NB4 (cell line): ENCODE data around the gene CD36.
A peak's percentile ranks its signal among the peaks of the same experiment; 100 is the strongest.

ENCODE experiments used
- DNase-seq: peaks from one replicate; pipeline ENCODE4 v3.0.0; 2010; ENCODE audit warnings: low read depth
- H3K4me3 ChIP-seq: one replicate; pipeline ENCODE4 v1.5.1; 2011; ENCODE audit warnings: mild to moderate bottlenecking, low read depth, low read length, moderate library complexity
- MYC ChIP-seq: IDR thresholded peaks from 2 replicates; pipeline ENCODE4 v1.6.1; 2011; ENCODE audit warnings: low read depth, low read length
- POLR2A ChIP-seq: IDR thresholded peaks from 2 replicates; pipeline ENCODE4 v1.6.1; 2011; ENCODE audit warnings: mild to moderate bottlenecking; ENCODE audit not compliant: insufficient read length; ENCODE audit errors: extremely low read depth
- TF ChIP-seq, protein P1 (sequence below): IDR thresholded peaks from one replicate; pipeline ENCODE4 v1.5.1; 2012; ENCODE audit warnings: low read depth, low read length
- TF ChIP-seq, protein P2 (sequence below): IDR thresholded peaks from 2 replicates; pipeline ENCODE4 v1.6.1; 2011; ENCODE audit warnings: low read depth, low read length

Gene CD36

DNA sequence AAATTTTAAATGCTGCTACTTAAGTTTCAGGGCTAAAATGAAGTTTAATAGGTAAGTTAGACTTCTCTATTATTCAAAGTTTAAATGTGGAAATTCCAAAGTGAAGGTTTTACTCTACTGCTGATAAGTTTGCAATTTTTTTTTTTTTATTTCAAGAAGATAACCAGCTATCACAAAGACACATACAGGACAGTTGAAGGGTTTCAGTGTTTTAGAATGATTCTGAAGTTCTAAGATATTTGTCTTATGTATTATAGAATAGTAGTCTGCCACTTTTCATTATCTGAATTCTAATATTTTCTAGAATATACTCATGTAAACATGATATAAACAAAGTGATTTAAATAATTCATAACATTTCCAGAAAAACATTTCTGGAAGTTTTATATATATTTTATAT, 7.0 kb upstream of the CD36 start:
- no peak for DNase-seq
- no peak overlapping the region for H3K4me3 ChIP-seq
- no peak for TF ChIP-seq MYC
- TF ChIP-seq, protein P1, sequence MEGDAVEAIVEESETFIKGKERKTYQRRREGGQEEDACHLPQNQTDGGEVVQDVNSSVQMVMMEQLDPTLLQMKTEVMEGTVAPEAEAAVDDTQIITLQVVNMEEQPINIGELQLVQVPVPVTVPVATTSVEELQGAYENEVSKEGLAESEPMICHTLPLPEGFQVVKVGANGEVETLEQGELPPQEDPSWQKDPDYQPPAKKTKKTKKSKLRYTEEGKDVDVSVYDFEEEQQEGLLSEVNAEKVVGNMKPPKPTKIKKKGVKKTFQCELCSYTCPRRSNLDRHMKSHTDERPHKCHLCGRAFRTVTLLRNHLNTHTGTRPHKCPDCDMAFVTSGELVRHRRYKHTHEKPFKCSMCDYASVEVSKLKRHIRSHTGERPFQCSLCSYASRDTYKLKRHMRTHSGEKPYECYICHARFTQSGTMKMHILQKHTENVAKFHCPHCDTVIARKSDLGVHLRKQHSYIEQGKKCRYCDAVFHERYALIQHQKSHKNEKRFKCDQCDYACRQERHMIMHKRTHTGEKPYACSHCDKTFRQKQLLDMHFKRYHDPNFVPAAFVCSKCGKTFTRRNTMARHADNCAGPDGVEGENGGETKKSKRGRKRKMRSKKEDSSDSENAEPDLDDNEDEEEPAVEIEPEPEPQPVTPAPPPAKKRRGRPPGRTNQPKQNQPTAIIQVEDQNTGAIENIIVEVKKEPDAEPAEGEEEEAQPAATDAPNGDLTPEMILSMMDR: no peak
- TF ChIP-seq POLR2A: no peak
- TF ChIP-seq, protein P2, sequence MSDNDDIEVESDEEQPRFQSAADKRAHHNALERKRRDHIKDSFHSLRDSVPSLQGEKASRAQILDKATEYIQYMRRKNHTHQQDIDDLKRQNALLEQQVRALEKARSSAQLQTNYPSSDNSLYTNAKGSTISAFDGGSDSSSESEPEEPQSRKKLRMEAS: no peak

DNA sequence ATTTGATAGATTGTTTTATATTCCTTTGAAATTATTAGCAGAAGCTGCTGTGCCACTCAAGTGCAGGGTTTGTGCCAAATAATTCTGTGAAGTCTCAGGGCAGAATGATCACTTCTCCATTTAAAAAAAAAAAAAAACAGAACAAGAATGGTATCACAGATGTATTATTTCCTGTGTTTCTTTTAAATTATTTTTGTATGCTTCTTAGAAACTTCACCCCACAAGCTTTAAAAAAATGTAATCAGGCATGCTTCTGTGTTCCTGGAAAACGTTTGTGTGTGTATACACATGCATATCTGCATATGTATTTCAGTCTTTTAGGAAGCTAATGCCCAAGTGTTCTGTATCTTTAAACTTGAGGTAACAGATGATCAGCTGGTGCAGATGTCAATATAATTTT, 6.3 kb upstream of the CD36 start:
- DNase-seq: peak; percentile 24
- TF ChIP-seq, protein P1: no peak
- TF ChIP-seq MYC (no peak), POLR2A (no peak)
- TF ChIP-seq, protein P2: no peak
- no peak overlapping the region for H3K4me3 ChIP-seq

DNA sequence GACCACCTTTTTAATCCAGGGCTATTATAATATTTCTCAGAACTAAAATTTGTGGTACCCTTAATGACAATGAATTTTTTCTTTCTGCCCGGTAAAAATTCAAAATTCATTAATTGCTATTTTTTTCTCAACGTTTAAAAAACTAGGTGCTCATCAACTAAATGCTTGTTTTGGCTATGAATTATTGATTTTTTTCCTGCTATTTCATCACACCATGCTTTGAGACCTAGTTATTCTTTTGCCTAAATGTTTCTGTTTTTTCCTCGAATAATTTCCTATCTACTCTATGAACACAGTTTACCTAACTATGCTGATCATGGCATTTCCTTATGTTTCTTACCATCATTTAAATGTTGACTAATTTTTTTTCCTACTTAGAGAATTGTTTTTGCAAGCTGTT, 5.6 kb upstream of the CD36 start:
- TF ChIP-seq POLR2A: no peak
- no peak for DNase-seq
- no peak overlapping the region for H3K4me3 ChIP-seq

DNA sequence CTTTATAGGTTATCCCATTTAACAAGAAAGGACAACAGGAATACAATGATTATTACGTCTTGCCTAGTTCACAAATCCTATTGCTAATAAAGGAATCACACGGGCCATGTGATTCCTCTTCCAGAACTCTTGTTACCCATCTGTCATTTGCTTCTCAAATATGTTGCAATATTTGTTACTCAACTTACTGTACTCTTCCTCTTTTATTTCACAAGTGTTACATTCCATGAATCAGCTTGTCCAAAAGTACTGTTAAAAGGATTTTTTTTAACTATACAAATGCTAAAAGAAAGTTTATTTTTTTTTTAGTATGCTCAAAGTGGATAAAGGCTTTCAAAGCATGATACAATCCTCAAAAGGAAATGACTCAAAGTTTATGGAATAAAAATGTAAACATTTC, 3.9 kb upstream of the CD36 start:
- H3K4me3 ChIP-seq: no peak overlapping the region
- no peak for TF ChIP-seq MYC
- TF ChIP-seq, protein P2: peak; percentile 90
- DNase-seq: peak; percentile 87

DNA sequence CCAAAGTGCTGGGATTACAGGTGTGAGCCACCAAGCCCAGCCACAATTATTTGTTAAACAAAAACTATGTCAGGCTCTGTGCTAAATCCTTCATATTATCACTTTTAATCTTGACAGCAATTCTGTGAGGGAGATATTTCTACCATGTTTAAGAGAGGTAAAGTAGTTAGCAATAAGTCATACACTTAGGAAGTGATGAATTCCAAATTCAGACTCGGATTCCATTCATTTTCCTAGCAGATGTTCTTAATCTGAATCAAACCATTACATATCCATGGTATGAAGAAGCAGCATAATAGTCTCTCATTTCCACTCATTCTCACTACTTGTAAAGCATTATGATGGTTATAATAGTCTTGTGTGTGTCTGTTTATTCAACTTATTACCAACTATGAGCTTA, 2.9 kb upstream of the CD36 start:
- TF ChIP-seq, protein P1: no peak
- no peak for TF ChIP-seq MYC
- TF ChIP-seq, protein P2: no peak
- no peak for TF ChIP-seq POLR2A
- DNase-seq: no peak
- no peak overlapping the region for H3K4me3 ChIP-seq

DNA sequence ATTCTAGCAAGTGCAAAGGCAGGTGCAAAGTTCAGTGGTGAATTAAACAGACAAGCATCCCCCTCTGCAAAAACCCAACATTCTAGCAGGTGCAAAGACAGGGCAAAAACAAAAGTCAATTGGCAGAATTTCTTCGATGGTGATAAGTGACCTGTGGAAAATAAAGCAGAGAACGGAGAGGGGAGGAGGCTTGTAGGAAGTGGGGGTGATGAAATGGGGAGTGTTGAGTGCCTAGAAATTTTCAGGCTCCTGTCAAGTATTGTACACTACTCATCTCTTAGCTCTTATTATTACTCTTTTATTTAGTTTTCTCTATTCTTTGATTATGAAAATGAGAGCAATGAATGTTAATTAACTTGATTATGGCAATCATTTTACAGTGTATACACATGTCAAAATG, 2.4 kb upstream of the CD36 start:
- no peak for DNase-seq
- TF ChIP-seq, protein P2: no peak
- no peak for TF ChIP-seq POLR2A
- TF ChIP-seq, protein P1: no peak
- no peak overlapping the region for H3K4me3 ChIP-seq

DNA sequence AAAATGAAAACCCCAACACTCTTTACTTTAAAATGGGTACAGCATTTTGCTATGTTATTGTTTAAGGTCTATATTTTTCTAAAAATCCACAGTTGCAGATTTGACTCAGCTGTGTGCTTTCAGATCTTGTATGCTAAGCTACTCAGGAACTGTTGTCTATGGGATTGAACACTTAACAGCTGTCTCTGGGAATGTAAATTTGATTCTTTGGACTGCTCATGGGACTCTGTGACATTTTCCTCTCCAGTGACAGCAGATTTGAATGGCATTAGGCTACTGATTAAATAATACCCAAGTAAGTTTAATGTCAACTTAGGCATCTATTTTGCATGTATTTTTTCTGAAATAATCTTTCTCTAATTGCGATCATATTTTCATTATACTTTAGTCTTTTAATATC, 1.7 kb upstream of the CD36 start:
- no peak for DNase-seq
- no peak overlapping the region for H3K4me3 ChIP-seq
- no peak for TF ChIP-seq MYC
- TF ChIP-seq, protein P1: no peak
- TF ChIP-seq, protein P2: no peak
- TF ChIP-seq POLR2A: no peak
